Mesenchymal stem cell (in vitro differentiated cells and primary cell): Measurements from ENCODE around the gene OR10H4.

Experiments used
- DNase-seq: peaks from one replicate; pipeline ENCODE4 v3.0.0-alpha.2; 2013
- H2AFZ ChIP-seq: one replicate; pipeline ENCODE4 v1.6.1; 2013; ENCODE audit warnings: low read depth, mild to moderate bottlenecking, control low read depth, inconsistent platforms, low read length, moderate library complexity
- H2AK5ac ChIP-seq: 2 replicates; pipeline ENCODE4 v1.6.1; 2013; ENCODE audit warnings: low read length, moderate library complexity, mild to moderate bottlenecking, inconsistent platforms; ENCODE audit not compliant: severe bottlenecking
- H2BK120ac ChIP-seq: one replicate; pipeline ENCODE4 v1.6.1; 2013; ENCODE audit warnings: low read depth, mild to moderate bottlenecking, inconsistent platforms, low read length, moderate library complexity
- H2BK12ac ChIP-seq, 2 experiments: one replicate each; pipeline ENCODE4 v1.6.1; 2013; ENCODE audit warnings: inconsistent platforms in 2 of 2, low read length in 2 of 2, mild to moderate bottlenecking in 2 of 2, moderate library complexity in 2 of 2, control low read depth in 1 of 2
- H2BK15ac ChIP-seq: one replicate; pipeline ENCODE4 v1.6.1; 2013; ENCODE audit warnings: mild to moderate bottlenecking, low read depth, inconsistent platforms; ENCODE audit not compliant: poor library complexity, severe bottlenecking
- H2BK5ac ChIP-seq: 2 replicates; pipeline ENCODE4 v1.6.1; 2013; ENCODE audit warnings: low read depth, mild to moderate bottlenecking, low read length, control low read depth, inconsistent platforms; ENCODE audit not compliant: poor library complexity, severe bottlenecking
- H3K14ac ChIP-seq, 2 experiments: one replicate each; pipeline ENCODE4 v1.6.1; 2013; ENCODE audit warnings: inconsistent platforms in 2 of 2, low read length in 2 of 2, control low read depth in 1 of 2, mild to moderate bottlenecking in 1 of 2, moderate library complexity in 1 of 2
- H3K18ac ChIP-seq, 2 experiments: one replicate each; pipeline ENCODE4 v1.6.1; 2013; ENCODE audit warnings: inconsistent platforms in 2 of 2, low read length in 2 of 2, control low read depth in 1 of 2, low read depth in 1 of 2, mild to moderate bottlenecking in 1 of 2
- H3K23ac ChIP-seq, 2 experiments: one replicate each; pipeline ENCODE4 v1.6.1; 2013; ENCODE audit warnings: inconsistent platforms in 2 of 2, low read length in 2 of 2, mild to moderate bottlenecking in 2 of 2, moderate library complexity in 2 of 2, control low read depth in 1 of 2
- H3K27ac ChIP-seq: 2 replicates; pipeline ENCODE4 v1.5.1; 2013; ENCODE audit warnings: mild to moderate bottlenecking, moderate library complexity, low read length, control low read depth, inconsistent platforms; ENCODE audit not compliant: poor library complexity, severe bottlenecking
- H3K27me3 ChIP-seq, 2 experiments: 2 replicates each; pipeline versions ENCODE4 v1.6.1 to v1.7.0; 2013; ENCODE audit warnings: low read length in 2 of 2, mild to moderate bottlenecking in 2 of 2, moderate library complexity in 2 of 2, control low read depth in 1 of 2, inconsistent platforms in 1 of 2; ENCODE audit not compliant: control insufficient read depth in 1 of 2, insufficient read depth in 1 of 2
- H3K36me3 ChIP-seq, 2 experiments: 2 replicates each; pipeline versions ENCODE4 v1.6.1 to v1.7.0; 2013; ENCODE audit warnings: low read length in 2 of 2, control low read depth in 1 of 2, inconsistent platforms in 1 of 2, low read depth in 1 of 2, mild to moderate bottlenecking in 1 of 2; ENCODE audit not compliant: insufficient read depth in 2 of 2, control insufficient read depth in 1 of 2
- H3K4ac ChIP-seq, 2 experiments: one replicate each; pipeline ENCODE4 v1.6.1; 2013; ENCODE audit warnings: inconsistent platforms in 2 of 2, low read length in 2 of 2, mild to moderate bottlenecking in 2 of 2, moderate library complexity in 2 of 2, control low read depth in 1 of 2, low read depth in 1 of 2
- H3K4me1 ChIP-seq: 2 replicates; pipeline ENCODE4 v1.6.1; 2013; ENCODE audit warnings: low read depth, low read length, control low read depth; ENCODE audit not compliant: control insufficient read depth, insufficient read depth
- H3K4me2 ChIP-seq: 2 replicates; pipeline ENCODE4 v1.6.1; 2013; ENCODE audit warnings: low read length, mild to moderate bottlenecking, inconsistent platforms; ENCODE audit not compliant: poor library complexity, severe bottlenecking
- H3K4me3 ChIP-seq, 2 experiments: 2 replicates each; pipeline versions ENCODE4 v1.5.1 to v1.7.0; 2013; ENCODE audit warnings: low read length in 2 of 2, mild to moderate bottlenecking in 2 of 2, control low read depth in 1 of 2, low read depth in 1 of 2; ENCODE audit not compliant: insufficient read depth in 1 of 2
- H3K79me1 ChIP-seq: replicated peaks from 2 replicates; pipeline ENCODE4 v1.6.1; 2013; ENCODE audit warnings: mild to moderate bottlenecking, control low read depth, low read length, inconsistent platforms; ENCODE audit not compliant: poor library complexity, severe bottlenecking
- H3K9ac ChIP-seq: 2 replicates; pipeline ENCODE4 v1.7.0; 2013; ENCODE audit warnings: mild to moderate bottlenecking, low read length, moderate library complexity
- H3K9me3 ChIP-seq: 2 replicates; pipeline ENCODE4 v1.7.0; 2013; ENCODE audit warnings: mild to moderate bottlenecking, low read length; ENCODE audit not compliant: control insufficient read depth
- H4K8ac ChIP-seq: one replicate; pipeline ENCODE4 v1.6.1; 2013; ENCODE audit warnings: inconsistent platforms, mild to moderate bottlenecking, low read length, moderate library complexity
- H4K91ac ChIP-seq: one replicate; pipeline ENCODE4 v1.6.1; 2013; ENCODE audit warnings: mild to moderate bottlenecking, low read length, inconsistent platforms
- WGBS: methylation state at CpG from one replicate; pipeline ENCODE4 v1.1.7; 2013; ENCODE audit warnings: mixed read lengths; 5-methylcytosine and 5-hydroxymethylcytosine counted together

Gene OR10H4

GRCh38 chr19:15913384-15913783 is 35.4 kb upstream of the OR10H4 start:
- no peak overlapping the region for H3K23ac ChIP-seq
- H3K4me1 ChIP-seq: no peaks in the 10 kb centered on the region
- no peak overlapping the region for H3K18ac ChIP-seq
- H3K27me3 ChIP-seq: peaks cover 0 to 20% of the 10 kb centered on the region in 2 experiments
- no peak overlapping the region for H3K4me3 ChIP-seq
- no peak overlapping the region for H3K27ac ChIP-seq
- H2AK5ac ChIP-seq: no peak overlapping the region
- H2BK15ac ChIP-seq: no peak overlapping the region
- no peak overlapping the region for H2BK5ac ChIP-seq
- no peak overlapping the region for H3K14ac ChIP-seq
- no peak overlapping the region for H2BK12ac ChIP-seq
- H3K4me2 ChIP-seq: no peak overlapping the region
- H4K91ac ChIP-seq: no peak overlapping the region
- H3K9me3 ChIP-seq: peaks cover 10% of the 10 kb centered on the region
- no peaks in the 10 kb centered on the region for H3K79me1 ChIP-seq
- no peak overlapping the region for H2BK120ac ChIP-seq
- no peak overlapping the region for H4K8ac ChIP-seq
- no peaks in the 10 kb centered on the region for H3K36me3 ChIP-seq
- H3K4ac ChIP-seq: no peak overlapping the region
- WGBS: 79% methylated on average over 6 of the region's 6 CpGs
- no peak overlapping the region for H3K9ac ChIP-seq
- H2AFZ ChIP-seq: no peak overlapping the region
- DNase-seq: no peak

- peaks cover 0 to 20% of the 10 kb centered on the region in 2 experiments for H3K27me3 ChIP-seq
- H2BK120ac ChIP-seq: no peak overlapping the region
- no peak overlapping the region for H3K4ac ChIP-seq
- H2BK15ac ChIP-seq: no peak overlapping the region
- no peak overlapping the region for H3K14ac ChIP-seq
- 77% methylated on average over 6 of the region's 8 CpGs for WGBS
- no peak overlapping the region for H2BK12ac ChIP-seq
- no peak overlapping the region for H3K9ac ChIP-seq
- H2AK5ac ChIP-seq: no peak overlapping the region
- H4K91ac ChIP-seq: no peak overlapping the region
- no peak overlapping the region for H2AFZ ChIP-seq
- H3K9me3 ChIP-seq: peaks cover 10% of the 10 kb centered on the region
- H3K79me1 ChIP-seq: no peaks in the 10 kb centered on the region
- no peak overlapping the region for H3K4me2 ChIP-seq
- DNase-seq: no peak
- no peak overlapping the region for H3K27ac ChIP-seq
- H4K8ac ChIP-seq: no peak overlapping the region
- H3K4me3 ChIP-seq: no peak overlapping the region
- H2BK5ac ChIP-seq: no peak overlapping the region
- H3K23ac ChIP-seq: no peak overlapping the region
- no peak overlapping the region for H3K18ac ChIP-seq
- no peaks in the 10 kb centered on the region for H3K4me1 ChIP-seq
- H3K36me3 ChIP-seq: no peaks in the 10 kb centered on the region
Observed at GRCh38 chr19:15913830-15914229, 35.0 kb upstream of the OR10H4 start.

- no CpG with 5 or more reads among the region's 2 CpGs for WGBS
- no peak overlapping the region for H2BK5ac ChIP-seq
- H4K91ac ChIP-seq: no peak overlapping the region
- H3K27ac ChIP-seq: no peak overlapping the region
- H2AK5ac ChIP-seq: no peak overlapping the region
- DNase-seq: no peak
- no peak overlapping the region for H2BK15ac ChIP-seq
- no peaks in the 10 kb centered on the region for H3K36me3 ChIP-seq
- no peak overlapping the region for H3K9ac ChIP-seq
- no peak overlapping the region for H4K8ac ChIP-seq
- H3K4me3 ChIP-seq: no peak overlapping the region
- peaks cover 10% of the 10 kb centered on the region for H3K9me3 ChIP-seq
- H2AFZ ChIP-seq: no peak overlapping the region
- H3K4me2 ChIP-seq: no peak overlapping the region
- H3K23ac ChIP-seq: no peak overlapping the region
- peaks cover 0 to 24% of the 10 kb centered on the region in 2 experiments for H3K27me3 ChIP-seq
- H3K4me1 ChIP-seq: no peaks in the 10 kb centered on the region
- H3K18ac ChIP-seq: no peak overlapping the region
- no peak overlapping the region for H2BK12ac ChIP-seq
- no peak overlapping the region for H3K14ac ChIP-seq
- H3K79me1 ChIP-seq: no peaks in the 10 kb centered on the region
- H2BK120ac ChIP-seq: no peak overlapping the region
- H3K4ac ChIP-seq: no peak overlapping the region
Observed at GRCh38 chr19:15915109-15915508, 33.7 kb upstream of the OR10H4 start.

- Histone ChIP-seq H2BK5ac (no peak overlapping the region), H3K23ac (no peak overlapping the region), H3K27ac (no peak overlapping the region), H3K4ac (no peak overlapping the region), H3K4me2 (no peak overlapping the region), H2AK5ac (no peak overlapping the region), H2BK120ac (no peak overlapping the region), H3K79me1 (no peaks in the 10 kb centered on the region), H2BK15ac (no peak overlapping the region), H3K9me3 (peaks cover 11% of the 10 kb centered on the region), H2BK12ac (no peak overlapping the region), H3K14ac (no peak overlapping the region), H3K36me3 (no peaks in the 10 kb centered on the region), H3K18ac (no peak overlapping the region), H3K9ac (no peak overlapping the region), H4K8ac (no peak overlapping the region), H4K91ac (no peak overlapping the region), H2AFZ (no peak overlapping the region), H3K4me1 (no peaks in the 10 kb centered on the region), H3K27me3 (peaks cover 0 to 8% of the 10 kb centered on the region in 2 experiments), H3K4me3 (no peak overlapping the region)
- no peak for DNase-seq
- 71% methylated on average over 4 of the region's 4 CpGs for WGBS
Observed at GRCh38 chr19:15919243-15919642, 29.6 kb upstream of the OR10H4 start.
